GM12892 (cell line): ENCODE results near the gene ACOT7.

ENCODE experiments used
- POLR2A ChIP-seq: IDR thresholded peaks from 2 replicates; pipeline ENCODE4 v1.6.1; 2011; ENCODE audit warnings: low read depth, low read length, control low read depth
- TAF1 ChIP-seq: IDR thresholded peaks from 2 replicates; pipeline ENCODE4 v1.6.1; 2011; ENCODE audit warnings: low read depth, mild to moderate bottlenecking, control low read depth, low read length, borderline replicate concordance

GRCh38 chr1:6355621-6356020 lies 37.9 kb downstream of the ACOT7 start:
- TF ChIP-seq POLR2A (no peak), TAF1 (no peak)
